NCI-H1930 (cell line): ENCODE results near the gene LY6G6F.

ENCODE experiments used
- DNase-seq, 2 experiments: peaks; one replicate each; lab custom pipeline; 2025; lab: John Stamatoyannopoulos, UW

The LY6G6F gene, protein sequence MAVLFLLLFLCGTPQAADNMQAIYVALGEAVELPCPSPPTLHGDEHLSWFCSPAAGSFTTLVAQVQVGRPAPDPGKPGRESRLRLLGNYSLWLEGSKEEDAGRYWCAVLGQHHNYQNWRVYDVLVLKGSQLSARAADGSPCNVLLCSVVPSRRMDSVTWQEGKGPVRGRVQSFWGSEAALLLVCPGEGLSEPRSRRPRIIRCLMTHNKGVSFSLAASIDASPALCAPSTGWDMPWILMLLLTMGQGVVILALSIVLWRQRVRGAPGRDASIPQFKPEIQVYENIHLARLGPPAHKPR

GRCh38 chr6:31706599-31706998 lies at the start of gene LY6G6F:
LY6G6F (plus strand) TSS chr6:31706866; CDS start chr6:31706907, 41 bp downstream.
- no peak for DNase-seq

GRCh38 chr6:31657406-31658157 lies 49.1 kb upstream of the LY6G6F start:
- no peak for DNase-seq

DNA sequence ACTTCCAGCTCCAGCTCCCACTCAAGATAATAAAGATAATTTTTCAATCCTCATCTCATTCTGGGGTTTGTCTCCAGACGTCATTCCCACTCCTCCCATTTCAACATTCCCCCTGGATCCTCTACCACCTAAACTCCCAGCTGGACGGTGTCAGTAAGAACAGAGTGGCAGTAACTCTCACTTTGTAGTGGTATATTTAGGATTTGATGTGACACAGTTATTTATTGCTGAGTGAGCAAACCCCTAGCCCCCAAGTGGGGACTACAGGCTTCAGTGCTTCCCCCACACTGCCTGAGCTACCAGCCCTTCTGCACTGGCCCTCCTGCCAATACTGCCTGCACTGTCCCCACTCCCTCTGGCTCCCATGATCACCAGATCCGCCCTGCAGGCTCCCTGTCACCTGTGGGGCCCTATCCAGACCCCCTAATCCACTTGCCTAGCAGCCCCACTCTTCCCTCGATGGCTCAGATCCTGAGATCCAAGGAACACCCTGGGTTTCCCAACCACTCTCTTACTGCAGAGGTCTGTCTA lies 48.4 kb upstream of the LY6G6F start:
- no peak for DNase-seq

GRCh38 chr6:31658983-31659648 lies 47.5 kb upstream of the LY6G6F start:
- DNase-seq, result no peak

DNA sequence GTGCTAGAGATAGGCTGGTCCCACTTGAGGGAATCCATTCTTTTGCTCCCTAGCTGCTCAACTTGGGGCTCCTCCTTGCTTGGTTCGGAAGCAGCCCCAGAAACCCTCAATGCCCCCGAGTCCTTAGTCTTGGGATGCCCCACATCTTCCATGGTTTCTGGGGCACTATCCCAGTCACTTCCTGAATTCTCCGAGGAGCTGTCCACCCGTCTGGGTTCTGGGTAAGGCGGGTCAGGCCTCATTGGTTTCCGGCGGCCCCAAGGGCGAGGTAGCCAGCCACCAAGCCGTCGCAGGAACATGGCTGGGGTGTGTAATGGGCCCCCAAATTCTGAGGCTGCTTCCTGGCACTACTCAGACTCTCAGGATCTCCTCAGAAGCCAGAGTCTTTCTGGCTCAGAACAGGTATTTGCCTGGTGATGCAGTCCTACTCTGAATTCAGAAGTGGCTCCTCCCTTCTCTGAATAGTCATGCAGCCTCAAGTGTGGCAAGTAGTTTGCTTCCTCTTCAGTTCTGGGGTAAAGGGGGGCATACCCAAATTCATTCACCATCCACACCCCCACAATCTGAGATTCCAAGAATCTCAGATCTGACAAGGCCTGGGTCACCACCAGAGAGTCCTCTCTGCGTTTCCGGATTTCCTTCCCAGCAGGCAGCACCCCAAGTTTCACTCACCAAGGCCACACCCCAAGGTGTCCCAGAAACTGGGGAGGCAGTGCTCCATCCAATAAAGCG lies 46.9 kb upstream of the LY6G6F start:
- DNase-seq, result no peak

DNA sequence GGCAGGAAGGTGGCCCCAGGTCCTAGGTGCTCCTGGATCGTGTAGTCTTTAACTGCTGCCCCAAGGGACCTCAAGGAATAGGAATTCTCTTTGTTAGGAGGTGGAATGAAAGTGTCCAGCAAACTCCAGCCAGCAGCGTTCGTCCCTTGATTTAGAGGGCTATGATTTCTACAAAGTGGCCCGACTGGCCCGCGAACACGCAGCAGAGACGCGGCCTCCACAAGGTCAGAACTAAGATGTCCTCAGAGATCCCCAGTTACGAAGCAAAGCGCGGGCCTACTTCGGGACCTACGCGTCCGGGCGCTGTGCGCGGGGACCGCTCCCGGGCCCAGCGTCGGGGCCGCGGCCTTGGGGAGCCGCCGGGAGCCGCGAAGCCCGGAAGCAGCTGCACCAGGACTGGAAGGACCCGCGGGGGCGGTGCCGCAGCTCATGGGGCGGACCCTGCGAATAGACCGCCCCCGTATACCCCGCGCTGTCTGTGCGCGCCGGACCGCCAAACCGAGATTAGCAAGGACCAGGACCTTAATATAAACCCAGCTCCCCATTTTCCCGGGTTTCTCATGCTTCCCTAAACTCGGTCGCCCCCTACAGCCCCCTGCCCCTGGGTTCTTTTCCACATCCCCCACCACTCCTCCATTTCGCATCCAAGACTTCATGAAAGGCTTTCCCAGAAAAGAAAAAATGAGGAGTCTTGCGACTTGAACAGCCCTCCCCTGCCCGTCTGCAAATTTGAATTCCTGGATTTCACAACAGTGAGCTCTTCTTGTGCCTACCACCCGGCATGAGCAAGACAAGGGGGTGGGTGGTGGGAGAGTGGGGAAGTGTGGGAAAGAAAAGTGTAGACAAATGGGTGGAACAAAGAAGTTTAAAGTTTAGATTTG lies 46.0 kb upstream of the LY6G6F start, which contains the start of gene C6orf47:
Gene C6orf47, minus strand, starts transcription at position 398 of the 881 bp plus-strand sequence. CDS start 831 bp downstream, outside the sequence.
- DNase-seq, result peak; percentile 52 to 72

GRCh38 chr6:31661262-31662123 lies 45.2 kb upstream of the LY6G6F start:
- DNase-seq, result no peak

- no peak for DNase-seq
These were observed 44.4 kb upstream of the LY6G6F start for GRCh38 chr6:31662124-31662723.

DNA sequence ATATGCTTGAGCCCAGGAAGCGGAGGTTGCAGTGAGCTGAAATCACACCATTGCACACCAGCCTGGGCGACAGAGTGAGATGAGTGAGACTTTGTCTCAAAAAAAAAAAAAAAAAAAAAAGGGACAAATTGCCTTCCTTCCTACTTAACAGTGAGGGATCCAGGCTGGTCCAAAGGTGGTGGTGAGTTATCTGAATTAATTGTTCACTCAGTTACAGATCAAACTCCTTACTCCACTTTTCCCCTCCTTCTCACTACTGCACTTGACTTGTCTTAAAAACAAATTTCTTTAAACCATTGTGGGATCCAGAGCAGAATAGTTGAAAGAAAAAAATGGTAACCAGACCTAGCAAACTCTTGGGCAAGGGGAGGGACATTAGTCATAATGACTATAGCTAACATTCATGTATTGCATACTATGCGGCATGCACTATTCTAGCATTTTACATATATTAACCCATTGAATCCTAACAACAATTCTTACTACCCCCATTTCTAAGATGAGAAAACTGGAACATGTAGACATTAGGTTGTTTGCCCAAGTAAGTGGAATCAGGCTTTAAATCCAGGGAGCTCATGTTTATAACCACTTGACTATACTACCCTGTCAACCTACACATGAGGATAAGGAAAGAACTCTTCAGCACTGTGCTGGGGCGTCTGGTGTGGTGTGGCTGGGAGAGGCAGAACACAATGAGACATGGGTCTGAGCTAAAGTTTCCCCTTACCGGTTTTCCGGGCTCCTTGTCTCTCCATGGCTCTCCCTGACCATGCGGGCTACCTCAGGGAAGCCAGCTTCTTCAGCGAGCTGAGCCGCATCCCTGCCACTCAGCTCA lies 43.3 kb upstream of the LY6G6F start:
- DNase-seq, result no peak

GRCh38 chr6:31663961-31664789 lies 42.5 kb upstream of the LY6G6F start:
- DNase-seq, result no peak

GRCh38 chr6:31664790-31665500 lies 41.7 kb upstream of the LY6G6F start, which contains the start of gene GPANK1:
GPANK1 (minus strand) TSS chr6:31664997; CDS start chr6:31664478, 519 bp downstream.
- peak; percentile 84 to 88 for DNase-seq

- DNase-seq, result peak; percentile 97 to 98
These were observed 40.9 kb upstream of the LY6G6F start, which contains the start of gene CSNK2B for GRCh38 chr6:31665501-31666336. CSNK2B (plus strand) TSS chr6:31666080; CDS start chr6:31666832, 752 bp downstream.

DNA sequence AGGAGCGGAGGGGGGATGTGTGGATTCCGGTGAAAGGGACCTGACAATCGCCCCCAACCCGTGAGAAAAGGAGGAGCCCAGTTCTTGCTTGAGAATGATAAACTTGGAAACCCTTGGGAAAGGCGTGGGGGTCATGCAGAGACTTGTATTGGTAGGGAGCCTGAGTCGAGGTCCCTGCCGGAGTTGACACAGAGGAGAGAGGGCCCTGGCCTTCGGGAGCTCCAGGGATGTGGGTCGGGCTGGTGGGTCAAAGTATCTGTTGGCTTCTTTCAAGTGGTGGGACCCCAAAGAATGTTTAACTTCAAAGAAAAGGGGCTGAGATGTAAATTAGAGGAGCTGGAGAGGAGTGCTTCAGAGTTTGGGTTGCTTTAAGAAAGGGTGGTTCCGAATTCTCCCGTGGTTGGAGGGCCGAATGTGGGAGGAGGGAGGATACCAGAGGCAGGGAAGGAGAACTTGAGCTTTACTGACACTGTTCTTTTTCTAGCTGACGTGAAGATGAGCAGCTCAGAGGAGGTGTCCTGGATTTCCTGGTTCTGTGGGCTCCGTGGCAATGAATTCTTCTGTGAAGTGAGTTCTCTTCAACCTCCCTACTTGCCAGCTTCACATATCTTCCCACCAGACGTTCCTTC lies 40.2 kb upstream of the LY6G6F start:
- DNase-seq, result no peak

DNA sequence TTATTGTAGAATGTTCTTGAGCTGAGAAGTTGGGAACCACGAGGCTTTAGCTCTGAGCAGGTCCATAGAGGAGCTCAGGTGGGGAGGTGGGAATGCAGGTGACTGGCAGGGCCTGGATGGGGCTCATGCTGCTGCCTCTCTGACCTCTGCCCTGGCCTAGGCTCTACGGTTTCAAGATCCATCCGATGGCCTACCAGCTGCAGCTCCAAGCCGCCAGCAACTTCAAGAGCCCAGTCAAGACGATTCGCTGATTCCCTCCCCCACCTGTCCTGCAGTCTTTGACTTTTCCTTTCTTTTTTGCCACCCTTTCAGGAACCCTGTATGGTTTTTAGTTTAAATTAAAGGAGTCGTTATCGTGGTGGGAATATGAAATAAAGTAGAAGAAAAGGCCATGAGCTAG lies 37.0 kb upstream of the LY6G6F start, which contains the start of gene LY6G5B:
Gene LY6G5B, plus strand, starts transcription at position 301 of the 400 bp plus-strand sequence. CDS start 975 bp downstream, outside the sequence.
- no peak for DNase-seq

- no peak for DNase-seq
These were observed 30.3 kb upstream of the LY6G6F start for GRCh38 chr6:31676322-31676903.
